Measurements from ENCODE around the gene NMT2. TPM values are rescaled to one million over a fixed set of nuclear protein-coding genes. Genes with fewer than 3 reads are reported as not detected.

The NMT2 gene
- total RNA-seq, 1 experiment from 2014 or later, result 11.8 TPM

GRCh38 chr10:15069230-15069629, 99.3 kb downstream of the NMT2 start:
- H3K4me1 ChIP-seq (ENCODE audit: insufficient read depth, low read length), result no peaks in the 10 kb centered on the region
- H3K79me1 ChIP-seq (ENCODE audit: insufficient read depth, low read depth, low read length, poor library complexity, severe bottlenecking), result no peaks in the 10 kb centered on the region
- H3K4ac ChIP-seq (ENCODE audit: low read depth, low read length), result no peak overlapping the region
- no peak overlapping the region for H3K18ac ChIP-seq (ENCODE audit: insufficient read length, low read depth, low read length)
- H4K8ac ChIP-seq (replicated peaks; ENCODE audit: insufficient read length, low read depth, low read length), result no peak overlapping the region
- no peak overlapping the region for H2BK20ac ChIP-seq (ENCODE audit: low read depth, low read length, poor library complexity, severe bottlenecking)
- H3K27ac ChIP-seq (ENCODE audit: insufficient read length, low read depth, low read length), result no peak overlapping the region
- no peak overlapping the region for H3K4me3 Mint-ChIP-seq
- H4K5ac ChIP-seq (ENCODE audit: insufficient read length, low read depth, low read length), result no peak overlapping the region
- H3K4me1 Mint-ChIP-seq, result no peaks in the 10 kb centered on the region
- no peak overlapping the region for H2BK15ac ChIP-seq (ENCODE audit: low read depth, low read length)
- H2BK120ac ChIP-seq (ENCODE audit: low read depth, low read length, poor library complexity, severe bottlenecking), result no peak overlapping the region
- H3K9ac ChIP-seq (ENCODE audit: extremely low read depth, insufficient read length, low read length), result no peak overlapping the region
- peaks cover 9% of the 10 kb centered on the region for H3K9me3 ChIP-seq (ENCODE audit: control insufficient read depth, low read depth, low read length)
- no peak overlapping the region for H2BK12ac ChIP-seq (ENCODE audit: insufficient read length, low read depth, low read length)
- H3K27me3 ChIP-seq (ENCODE audit: insufficient read depth, low read length), result no peaks in the 10 kb centered on the region
- DNase-seq, result no peak
- no peaks in the 10 kb centered on the region for H4K20me1 ChIP-seq (ENCODE audit: control insufficient read depth, insufficient read depth, insufficient read length)
- WGBS (ENCODE audit: extremely low coverage, insufficient read length, low lambda C conversion rate), result no CpG with 5 or more reads among the region's 4 CpGs
- no peak overlapping the region for H3T11ph ChIP-seq (ENCODE audit: low read length)
- H4K91ac ChIP-seq (ENCODE audit: insufficient read length, low read depth, low read length), result no peak overlapping the region
- no peak overlapping the region for H2AFZ ChIP-seq (ENCODE audit: low read length)
- H3K79me2 ChIP-seq (ENCODE audit: insufficient read depth, low read length), result no peaks in the 10 kb centered on the region
- no peak overlapping the region for H3K4me2 ChIP-seq (ENCODE audit: insufficient read depth, insufficient read length, low read length)
- peaks cover 5% of the 10 kb centered on the region for H3K27me3 Mint-ChIP-seq (ENCODE audit: low read depth)
- no peak overlapping the region for H2BK5ac ChIP-seq (ENCODE audit: insufficient read length, low read length)
- H3K56ac ChIP-seq (ENCODE audit: insufficient read length, low read depth, low read length), result no peak overlapping the region
- H3K23me2 ChIP-seq (ENCODE audit: insufficient read length, low read depth, low read length, poor library complexity, severe bottlenecking), result no peaks in the 10 kb centered on the region
- H3K27ac Mint-ChIP-seq, result no peak overlapping the region
- H3K9me3 Mint-ChIP-seq, result peaks cover 25 to 29% of the 10 kb centered on the region in 2 experiments
- peaks cover 18 to 32% (median 21%) of the 10 kb centered on the region in 3 experiments for H3K36me3 Mint-ChIP-seq (ENCODE audit: insufficient read depth in 1 of 3, low read depth in 3 of 3)
- no peak overlapping the region for H3K23ac ChIP-seq (ENCODE audit: insufficient read length, low read depth, low read length)
- no peak overlapping the region for H2AK5ac ChIP-seq (ENCODE audit: insufficient read length, low read length)
- H3K14ac ChIP-seq (ENCODE audit: insufficient read depth, low read length), result no peak overlapping the region
- peak; percentile 39; the same call in 2 of the 3 replicates for TF ChIP-seq CTCF (conservative IDR thresholded peaks at IDR 0.05)
